Left renal cortex interstitium (tissue), 4 donors: ENCODE results near the gene ARMC6. TPM values are rescaled to one million over a fixed set of nuclear protein-coding genes. Genes with fewer than 3 reads are reported as not detected.

Experiments
- DNase-seq, 4 donors: peaks; one replicate each; pipeline ENCODE4 v3.0.0-alpha.2; 2013; ENCODE audit warnings: low read depth in 4 of 4, low spot score in 2 of 4, missing footprints in 1 of 4
- polyA plus RNA-seq, 4 donors: library from polyadenylated mRNA; unstranded; fragments of 120-200 nt; gene quantifications; one replicate each; pipeline ENCODE4 v1.2.1, GENCODE V29; 2013; ENCODE audit not compliant: insufficient read length in 4 of 4

The ARMC6 gene
- polyA plus RNA-seq, 4 donors = 31.8 to 37.1 (median 34.7) TPM

GRCh38 chr19:19053508-19054314 is 20.3 kb downstream of the ARMC6 start:
- no peak for DNase-seq

GRCh38 chr19:19054315-19054938 is 21.0 kb downstream of the ARMC6 start:
- DNase-seq = no peak

GRCh38 chr19:19054939-19055440 is 21.6 kb downstream of the ARMC6 start:
- no peak for DNase-seq

- DNase-seq = no peak
Observed at GRCh38 chr19:19055701-19056100, 22.3 kb downstream of the ARMC6 start.

GRCh38 chr19:19056636-19057275 is 23.4 kb downstream of the ARMC6 start:
- no peak for DNase-seq

GRCh38 chr19:19057317-19057716 is 23.9 kb downstream of the ARMC6 start:
- DNase-seq = no peak

- no peak for DNase-seq
Observed at GRCh38 chr19:19057720-19058119, 24.3 kb downstream of the ARMC6 start.

- no peak for DNase-seq
Observed at GRCh38 chr19:19059018-19059836, 25.8 kb downstream of the ARMC6 start.

GRCh38 chr19:19059837-19060611 is 26.6 kb downstream of the ARMC6 start:
- DNase-seq = no peak

- no peak for DNase-seq
Observed at GRCh38 chr19:19061506-19061905, 28.1 kb downstream of the ARMC6 start.

GRCh38 chr19:19062454-19063182 is 29.2 kb downstream of the ARMC6 start:
- no peak for DNase-seq

- peak; percentile 95 to 100 (median 98) for DNase-seq
Observed at GRCh38 chr19:19063183-19064097, 30.0 kb downstream of the ARMC6 start, which contains the start of gene SLC25A42. Gene SLC25A42 (plus strand): TSS chr19:19063994. CDS start chr19:19096125, 32,131 bp downstream.

- DNase-seq = no peak
Observed at GRCh38 chr19:19064098-19064722, 30.8 kb downstream of the ARMC6 start.

GRCh38 chr19:19064811-19065745 is 31.7 kb downstream of the ARMC6 start:
- no peak for DNase-seq

GRCh38 chr19:19067276-19068072 is 34.1 kb downstream of the ARMC6 start:
- DNase-seq = no peak
